ENCODE results near the gene OR52I1.

Gene OR52I1

DNA sequence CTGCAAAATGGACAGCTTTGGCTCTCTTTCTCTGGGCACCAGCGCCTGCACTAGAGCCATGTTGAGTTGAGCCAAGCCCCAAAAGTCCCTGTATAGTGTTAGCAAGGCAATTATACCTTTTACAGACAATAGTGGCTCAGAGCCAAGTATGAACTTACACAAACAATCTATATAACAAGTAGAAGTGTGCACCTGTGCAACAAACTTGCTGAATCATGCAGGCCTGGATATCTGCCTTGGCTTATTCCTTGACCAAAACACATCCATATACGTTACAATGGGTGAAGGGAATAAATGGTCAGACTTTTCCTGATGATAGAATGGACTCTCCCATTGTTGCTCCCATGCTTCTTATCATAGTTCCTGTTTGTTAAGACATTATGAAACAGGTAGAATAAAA, 16.1 kb upstream of the OR52I1 start:
- no peak for DNase-seq (ENCODE audit: extremely low spot score)
- ChIA-PET POLR2A (no interaction called here), CTCF (interaction anchor here (0.6 kb wide), 1 partner anchor 86 kb away, joined by 6 read pairs; no protein-coding TSS in a partner anchor)

GRCh38 chr11:4578624-4579023, 15.2 kb upstream of the OR52I1 start:
- ChIA-PET POLR2A (no interaction called here), CTCF (no interaction called here)
- no peak for TF ChIP-seq FOXK2 (IDR thresholded peaks at IDR 0.05)
- no peak for TF ChIP-seq SP1 (IDR thresholded peaks at IDR 0.05)
- no peak for TF ChIP-seq NFRKB (IDR thresholded peaks at IDR 0.05)
- TF ChIP-seq SUZ12 (IDR thresholded peaks at IDR 0.05): no peak
- no peak for TF ChIP-seq PKNOX1 (IDR thresholded peaks at IDR 0.05)
- TF ChIP-seq L3MBTL2 (conservative IDR thresholded peaks at IDR 0.05): no peak
- no peak for TF ChIP-seq FOXA1 (IDR thresholded peaks at IDR 0.05)
- TF ChIP-seq LEF1 (IDR thresholded peaks at IDR 0.05; ENCODE audit: borderline replicate concordance): no peak
- no peak for TF ChIP-seq FOXM1 (IDR thresholded peaks at IDR 0.05; ENCODE audit: borderline replicate concordance)
- TF ChIP-seq BHLHE40 (IDR thresholded peaks at IDR 0.05; ENCODE audit: borderline replicate concordance): no peak
- TF ChIP-seq CTBP1 (IDR thresholded peaks at IDR 0.05; ENCODE audit: borderline replicate concordance): no peak
- TF ChIP-seq ELF4 (IDR thresholded peaks at IDR 0.05): no peak
- no peak for TF ChIP-seq TARDBP (IDR thresholded peaks at IDR 0.05)
- no peak for TF ChIP-seq HDGF (IDR thresholded peaks at IDR 0.05; ENCODE audit: borderline replicate concordance)
- TF ChIP-seq ZNF384 (IDR thresholded peaks at IDR 0.05): no peak
- no peak for TF ChIP-seq ARNT (IDR thresholded peaks at IDR 0.05)
- no peak for DNase-seq (ENCODE audit: extremely low spot score)

More for the DNA sequence above, 16.1 kb upstream of the OR52I1 start:
- TF ChIP-seq ARNT (IDR thresholded peaks at IDR 0.05): no peak

DNA sequence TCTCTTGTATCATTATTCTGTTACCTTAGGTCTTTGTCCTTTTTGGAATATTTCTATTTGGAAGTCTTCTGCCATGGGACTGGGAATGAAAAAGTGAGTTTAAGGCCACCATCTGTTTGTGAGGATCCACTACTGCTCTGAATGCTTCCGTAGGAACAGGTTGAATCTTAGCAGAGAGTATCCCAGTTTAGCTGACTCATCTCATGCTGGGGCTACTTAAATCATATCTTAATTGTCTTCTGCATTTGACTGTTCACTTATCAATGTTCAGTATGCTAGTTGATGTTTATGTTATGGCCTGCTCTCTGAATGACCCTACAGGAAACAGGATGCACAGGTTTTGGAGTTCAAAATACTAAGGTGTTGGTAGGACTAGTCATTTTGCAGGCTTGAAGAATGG, 13.7 kb upstream of the OR52I1 start:
- ChIA-PET POLR2A (no interaction called here), CTCF (no interaction called here)
- TF ChIP-seq ELF4 (IDR thresholded peaks at IDR 0.05) (no peak), NFRKB (IDR thresholded peaks at IDR 0.05) (no peak), LEF1 (IDR thresholded peaks at IDR 0.05; ENCODE audit: borderline replicate concordance) (no peak), CTBP1 (IDR thresholded peaks at IDR 0.05; ENCODE audit: borderline replicate concordance) (no peak), SP1 (IDR thresholded peaks at IDR 0.05) (no peak)
- DNase-seq (ENCODE audit: extremely low spot score): no peak

GRCh38 chr11:4581443-4581842, 12.4 kb upstream of the OR52I1 start, which contains the start of gene OR52I2:
OR52I2 (plus strand) TSS chr11:4581743.
- POLR2A ChIA-PET: no interaction called here
- DNase-seq (ENCODE audit: extremely low spot score): no peak
- CTCF ChIA-PET: no interaction called here
- TF ChIP-seq ELF4 (IDR thresholded peaks at IDR 0.05) (no peak), HDGF (IDR thresholded peaks at IDR 0.05; ENCODE audit: borderline replicate concordance) (no peak), FOXK2 (IDR thresholded peaks at IDR 0.05) (no peak), FOXA1 (IDR thresholded peaks at IDR 0.05) (no peak), TARDBP (IDR thresholded peaks at IDR 0.05) (no peak), CTBP1 (IDR thresholded peaks at IDR 0.05; ENCODE audit: borderline replicate concordance) (no peak), ARNT (IDR thresholded peaks at IDR 0.05) (no peak), BHLHE40 (IDR thresholded peaks at IDR 0.05; ENCODE audit: borderline replicate concordance) (no peak), LEF1 (IDR thresholded peaks at IDR 0.05; ENCODE audit: borderline replicate concordance) (no peak), SUZ12 (IDR thresholded peaks at IDR 0.05) (no peak), SP1 (IDR thresholded peaks at IDR 0.05) (no peak), ZNF384 (IDR thresholded peaks at IDR 0.05) (no peak), FOXM1 (IDR thresholded peaks at IDR 0.05; ENCODE audit: borderline replicate concordance) (no peak)

GRCh38 chr11:4589017-4589416, 4.8 kb upstream of the OR52I1 start:
- ChIA-PET CTCF (no interaction called here), POLR2A (no interaction called here)

DNA sequence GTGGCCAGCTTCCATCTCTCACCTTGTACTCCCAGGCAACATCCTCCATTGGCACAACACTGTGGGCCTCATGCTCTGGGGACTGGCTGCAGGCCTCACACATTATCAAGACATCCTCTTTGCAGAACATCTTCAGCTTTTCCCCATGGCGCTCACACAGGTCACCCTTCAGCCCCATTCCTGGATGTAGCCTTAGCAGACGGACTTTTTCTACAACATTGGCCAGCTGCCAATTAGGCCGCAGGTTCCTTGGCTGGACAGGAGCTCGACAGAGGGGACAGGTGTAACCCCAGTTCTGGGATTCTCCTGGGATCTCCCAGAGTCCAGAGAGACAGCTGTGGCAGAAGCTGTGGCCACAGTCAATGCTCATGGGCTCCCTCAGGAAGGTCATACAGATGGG, 11.2 kb downstream of the OR52I1 start:
- CTCF ChIA-PET: no interaction called here
- POLR2A ChIA-PET: no interaction called here
- DNase-seq (ENCODE audit: extremely low spot score): no peak
- TF ChIP-seq ELF4 (IDR thresholded peaks at IDR 0.05) (no peak), LEF1 (IDR thresholded peaks at IDR 0.05; ENCODE audit: borderline replicate concordance) (no peak), L3MBTL2 (conservative IDR thresholded peaks at IDR 0.05) (no peak), ARNT (IDR thresholded peaks at IDR 0.05) (no peak), FOXK2 (IDR thresholded peaks at IDR 0.05) (no peak), FOXA1 (IDR thresholded peaks at IDR 0.05) (no peak), NFRKB (IDR thresholded peaks at IDR 0.05) (no peak), BHLHE40 (IDR thresholded peaks at IDR 0.05; ENCODE audit: borderline replicate concordance) (no peak), PKNOX1 (IDR thresholded peaks at IDR 0.05) (no peak)

More at GRCh38 chr11:4589017-4589416, 4.8 kb upstream of the OR52I1 start:
- no peak for TF ChIP-seq L3MBTL2 (conservative IDR thresholded peaks at IDR 0.05)
- DNase-seq (ENCODE audit: extremely low spot score): no peak

GRCh38 chr11:4606231-4607015, 12.6 kb downstream of the OR52I1 start:
- no peak for DNase-seq (ENCODE audit: extremely low spot score)

More at GRCh38 chr11:4606231-4607015, 12.6 kb downstream of the OR52I1 start:
- POLR2A ChIA-PET: interaction anchor here (1.2 to 2.3 kb wide), 2 partner anchors 8 to 431 kb away, joined by 3 to 8 read pairs; no protein-coding TSS in a partner anchor
- TF ChIP-seq HDGF (IDR thresholded peaks at IDR 0.05; ENCODE audit: borderline replicate concordance): no peak
- TF ChIP-seq LEF1 (IDR thresholded peaks at IDR 0.05; ENCODE audit: borderline replicate concordance): no peak
- no peak for TF ChIP-seq ARNT (IDR thresholded peaks at IDR 0.05)
- TF ChIP-seq SP1 (IDR thresholded peaks at IDR 0.05): no peak
- TF ChIP-seq PKNOX1 (IDR thresholded peaks at IDR 0.05): no peak
- TF ChIP-seq CTBP1 (IDR thresholded peaks at IDR 0.05; ENCODE audit: borderline replicate concordance): no peak
- CTCF ChIA-PET: no interaction called here
